ENCODE data around the gene SIGLEC11.

DNA sequence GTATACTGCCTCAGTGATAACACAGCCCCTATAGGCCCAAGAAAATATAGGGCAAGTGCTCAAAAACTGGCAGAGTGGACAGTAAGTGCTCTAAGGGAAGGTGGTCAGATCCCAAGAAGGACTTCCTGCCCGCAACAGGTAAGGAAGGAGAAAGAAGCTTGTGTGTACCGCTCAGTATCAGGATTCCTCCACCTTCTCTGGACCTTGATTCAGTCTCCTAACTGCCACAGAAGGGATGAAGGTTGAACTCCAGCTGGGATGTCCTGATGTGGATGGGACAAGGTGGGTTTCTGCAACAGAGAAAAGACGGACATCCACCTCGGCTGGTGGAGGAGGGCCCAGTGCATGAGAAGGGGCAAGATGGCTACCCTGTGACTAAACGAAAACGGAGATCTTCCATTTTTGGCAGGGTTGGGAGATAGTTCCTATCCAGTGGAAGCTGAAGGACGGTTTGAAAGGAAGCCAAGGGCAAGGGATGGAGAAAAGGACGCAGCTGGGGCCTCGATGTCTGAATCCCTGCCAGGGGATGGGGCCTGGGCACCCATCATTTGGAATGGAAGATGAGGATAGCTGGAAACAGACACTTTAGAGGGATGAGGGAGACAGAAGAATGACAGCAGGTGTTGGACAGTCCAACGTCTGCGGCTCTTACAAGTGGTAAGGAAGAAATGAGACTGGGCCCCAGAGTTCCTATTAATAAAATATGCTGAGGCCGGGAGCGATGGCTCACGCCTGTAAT, 33.3 kb downstream of the SIGLEC11 start:
- TF ChIP-seq, protein P1, sequence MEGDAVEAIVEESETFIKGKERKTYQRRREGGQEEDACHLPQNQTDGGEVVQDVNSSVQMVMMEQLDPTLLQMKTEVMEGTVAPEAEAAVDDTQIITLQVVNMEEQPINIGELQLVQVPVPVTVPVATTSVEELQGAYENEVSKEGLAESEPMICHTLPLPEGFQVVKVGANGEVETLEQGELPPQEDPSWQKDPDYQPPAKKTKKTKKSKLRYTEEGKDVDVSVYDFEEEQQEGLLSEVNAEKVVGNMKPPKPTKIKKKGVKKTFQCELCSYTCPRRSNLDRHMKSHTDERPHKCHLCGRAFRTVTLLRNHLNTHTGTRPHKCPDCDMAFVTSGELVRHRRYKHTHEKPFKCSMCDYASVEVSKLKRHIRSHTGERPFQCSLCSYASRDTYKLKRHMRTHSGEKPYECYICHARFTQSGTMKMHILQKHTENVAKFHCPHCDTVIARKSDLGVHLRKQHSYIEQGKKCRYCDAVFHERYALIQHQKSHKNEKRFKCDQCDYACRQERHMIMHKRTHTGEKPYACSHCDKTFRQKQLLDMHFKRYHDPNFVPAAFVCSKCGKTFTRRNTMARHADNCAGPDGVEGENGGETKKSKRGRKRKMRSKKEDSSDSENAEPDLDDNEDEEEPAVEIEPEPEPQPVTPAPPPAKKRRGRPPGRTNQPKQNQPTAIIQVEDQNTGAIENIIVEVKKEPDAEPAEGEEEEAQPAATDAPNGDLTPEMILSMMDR (IDR thresholded peaks at IDR 0.05): no peak
- TF ChIP-seq POLR2A (IDR thresholded peaks at IDR 0.05): no peak

Measured in heart left ventricle (tissue), 13 donors.